ENCODE results near the gene CEMIP. TPM values are rescaled to one million over a fixed set of nuclear protein-coding genes. Genes with fewer than 3 reads are reported as not detected.

Gene CEMIP
- total RNA-seq, 1 donor from 2014 or later: 0.77 TPM

DNA sequence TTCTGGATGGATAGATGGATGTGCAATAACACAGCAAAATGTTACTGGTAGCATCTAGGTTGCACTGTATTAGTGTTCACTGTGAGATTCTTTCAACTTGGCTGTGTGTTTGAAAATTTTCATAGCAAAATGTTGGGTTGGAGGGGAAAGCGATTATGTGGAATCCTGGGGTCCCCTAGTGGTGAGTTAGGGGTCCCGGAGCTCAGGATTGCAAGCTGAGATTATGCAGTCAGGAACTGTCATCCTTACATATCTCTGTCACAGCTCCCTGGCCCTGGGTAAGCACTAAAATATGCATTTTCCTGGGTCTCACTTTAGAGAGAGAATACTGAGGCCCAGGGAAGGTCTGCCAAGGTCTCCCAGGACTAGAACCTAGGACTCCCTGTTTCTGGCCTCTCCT lies 77.2 kb downstream of the CEMIP start:
- TF ChIP-seq, protein P1, sequence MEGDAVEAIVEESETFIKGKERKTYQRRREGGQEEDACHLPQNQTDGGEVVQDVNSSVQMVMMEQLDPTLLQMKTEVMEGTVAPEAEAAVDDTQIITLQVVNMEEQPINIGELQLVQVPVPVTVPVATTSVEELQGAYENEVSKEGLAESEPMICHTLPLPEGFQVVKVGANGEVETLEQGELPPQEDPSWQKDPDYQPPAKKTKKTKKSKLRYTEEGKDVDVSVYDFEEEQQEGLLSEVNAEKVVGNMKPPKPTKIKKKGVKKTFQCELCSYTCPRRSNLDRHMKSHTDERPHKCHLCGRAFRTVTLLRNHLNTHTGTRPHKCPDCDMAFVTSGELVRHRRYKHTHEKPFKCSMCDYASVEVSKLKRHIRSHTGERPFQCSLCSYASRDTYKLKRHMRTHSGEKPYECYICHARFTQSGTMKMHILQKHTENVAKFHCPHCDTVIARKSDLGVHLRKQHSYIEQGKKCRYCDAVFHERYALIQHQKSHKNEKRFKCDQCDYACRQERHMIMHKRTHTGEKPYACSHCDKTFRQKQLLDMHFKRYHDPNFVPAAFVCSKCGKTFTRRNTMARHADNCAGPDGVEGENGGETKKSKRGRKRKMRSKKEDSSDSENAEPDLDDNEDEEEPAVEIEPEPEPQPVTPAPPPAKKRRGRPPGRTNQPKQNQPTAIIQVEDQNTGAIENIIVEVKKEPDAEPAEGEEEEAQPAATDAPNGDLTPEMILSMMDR (IDR thresholded peaks at IDR 0.05; ENCODE audit: unreplicated experiment): peak; percentile 57
- H3K27me3 Mint-ChIP-seq: peaks cover 24% of the 10 kb centered on the region

DNA sequence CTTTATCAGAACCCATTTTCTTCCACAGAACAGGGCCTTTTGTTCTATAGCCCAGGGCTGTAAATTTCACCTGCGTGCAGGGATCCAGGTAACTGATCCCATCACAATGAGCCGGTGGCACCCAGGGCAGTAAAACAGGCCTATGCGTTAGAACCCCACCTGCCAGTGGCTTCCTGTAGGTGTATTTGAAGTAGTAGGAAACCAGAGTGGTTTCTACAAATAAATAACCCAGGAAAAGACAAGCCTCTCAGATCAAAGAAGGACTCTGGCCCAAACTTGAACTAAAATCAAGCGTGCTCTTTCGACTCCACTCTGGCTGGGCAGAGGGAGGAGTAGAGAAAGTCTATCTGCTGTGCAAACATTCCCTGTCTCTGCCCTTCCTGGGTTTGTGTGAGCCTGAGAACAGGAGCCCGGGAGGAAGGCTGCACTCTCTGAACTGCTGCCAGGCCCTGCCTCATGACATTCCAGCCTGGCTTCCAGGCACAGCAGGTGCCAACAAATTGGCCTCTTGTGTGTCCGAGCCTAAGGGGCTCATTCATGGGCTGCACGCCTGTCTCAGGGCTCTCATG lies 77.7 kb downstream of the CEMIP start:
- TF ChIP-seq, protein P1 (IDR thresholded peaks at IDR 0.05; ENCODE audit: unreplicated experiment): no peak
- H3K4me1 Mint-ChIP-seq (ENCODE audit: low read depth): peaks cover 9% of the 10 kb centered on the region
- no peak for DNase-seq (ENCODE audit: low spot score, unreplicated experiment)
- H3K27me3 Mint-ChIP-seq: peaks cover 25% of the 10 kb centered on the region
- no peaks in the 10 kb centered on the region for H3K9me3 Mint-ChIP-seq (ENCODE audit: low read depth)
- no peak overlapping the region for H3K27ac Mint-ChIP-seq
- H3K36me3 Mint-ChIP-seq (ENCODE audit: insufficient read depth): no peaks in the 10 kb centered on the region
- no peak overlapping the region for H3K4me3 Mint-ChIP-seq (ENCODE audit: low read depth)

More for the DNA sequence above, 77.2 kb downstream of the CEMIP start:
- Mint-ChIP-seq H3K9me3 (ENCODE audit: low read depth) (no peaks in the 10 kb centered on the region), H3K27ac (no peak overlapping the region), H3K4me3 (ENCODE audit: low read depth) (no peak overlapping the region), H3K36me3 (ENCODE audit: insufficient read depth) (no peaks in the 10 kb centered on the region), H3K4me1 (ENCODE audit: low read depth) (peaks cover 12% of the 10 kb centered on the region)
- no peak for DNase-seq (ENCODE audit: low spot score, unreplicated experiment)

DNA sequence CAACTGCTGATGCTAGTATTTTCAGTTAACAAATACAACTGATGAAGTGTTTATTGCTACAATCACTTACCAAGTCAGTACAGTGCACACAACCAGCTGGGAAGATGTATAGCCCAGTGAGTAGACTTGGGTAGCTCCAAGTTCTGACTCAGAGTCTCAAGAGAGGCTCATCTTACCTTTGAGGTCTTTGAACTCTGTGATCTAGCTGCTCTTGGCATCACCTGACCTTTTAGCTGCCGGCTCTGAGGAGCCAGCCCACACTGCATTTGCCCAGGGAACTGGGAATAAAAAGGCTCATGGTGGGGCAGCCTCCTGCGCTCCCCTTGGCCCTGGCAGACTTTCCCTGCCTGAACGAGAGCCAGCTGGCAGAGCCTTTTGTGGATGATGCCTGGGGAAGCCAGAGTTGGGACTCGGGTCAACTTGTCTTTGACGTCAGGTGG lies 82.6 kb downstream of the CEMIP start:
- H3K36me3 Mint-ChIP-seq (ENCODE audit: insufficient read depth): no peaks in the 10 kb centered on the region
- DNase-seq (ENCODE audit: low spot score, unreplicated experiment): no peak
- H3K27me3 Mint-ChIP-seq: peaks cover 39% of the 10 kb centered on the region
- H3K27ac Mint-ChIP-seq: no peak overlapping the region
- H3K4me1 Mint-ChIP-seq (ENCODE audit: low read depth): peaks cover 3% of the 10 kb centered on the region
- TF ChIP-seq, protein P1 (IDR thresholded peaks at IDR 0.05; ENCODE audit: unreplicated experiment): no peak
- H3K4me3 Mint-ChIP-seq (ENCODE audit: low read depth): no peak overlapping the region
- no peaks in the 10 kb centered on the region for H3K9me3 Mint-ChIP-seq (ENCODE audit: low read depth)

DNA sequence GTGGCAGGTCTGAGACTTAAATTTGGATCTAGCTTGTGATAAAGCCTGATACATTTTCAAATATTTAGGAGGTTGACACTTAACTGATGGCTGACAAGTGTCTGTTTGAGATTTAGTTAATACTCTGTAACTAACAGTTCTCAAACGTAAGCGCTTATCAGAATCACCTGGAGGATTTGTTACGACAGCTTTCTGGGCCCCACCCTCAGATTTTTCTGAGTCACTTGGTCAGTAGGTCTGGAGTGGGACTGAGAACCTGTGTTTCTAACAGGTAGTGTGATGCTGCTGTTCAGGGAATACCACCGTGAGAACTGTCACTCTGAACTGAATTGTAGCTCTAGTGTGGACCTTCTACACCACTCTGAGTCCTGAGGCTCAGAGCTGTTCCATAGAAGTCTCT lies 85.5 kb downstream of the CEMIP start:
- Mint-ChIP-seq H3K27ac (no peak overlapping the region), H3K27me3 (peaks cover 32% of the 10 kb centered on the region), H3K4me3 (ENCODE audit: low read depth) (no peak overlapping the region), H3K4me1 (ENCODE audit: low read depth) (peaks cover 2% of the 10 kb centered on the region), H3K9me3 (ENCODE audit: low read depth) (no peaks in the 10 kb centered on the region), H3K36me3 (ENCODE audit: insufficient read depth) (no peaks in the 10 kb centered on the region)
- no peak for DNase-seq (ENCODE audit: low spot score, unreplicated experiment)
- TF ChIP-seq, protein P1 (IDR thresholded peaks at IDR 0.05; ENCODE audit: unreplicated experiment): no peak

DNA sequence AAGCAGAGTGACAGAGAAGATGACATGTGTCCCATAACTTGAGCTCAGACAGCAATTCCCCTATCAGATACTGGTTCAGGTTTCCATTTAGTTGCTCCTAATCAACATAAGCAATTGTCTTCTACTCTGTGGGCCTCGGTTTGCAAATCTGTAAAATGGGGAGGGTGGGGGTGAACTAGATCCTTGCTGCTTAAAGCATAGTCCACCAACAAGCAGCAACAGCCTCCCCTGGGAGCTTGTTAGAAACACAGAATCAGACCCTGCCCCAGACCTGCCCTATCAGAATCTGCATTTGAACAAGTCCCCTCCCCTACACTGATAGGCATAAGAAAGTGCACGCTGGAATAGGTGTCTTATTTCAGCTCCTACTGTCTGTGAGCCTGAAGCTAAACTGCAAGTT lies 87.8 kb downstream of the CEMIP start:
- peaks cover 2% of the 10 kb centered on the region for H3K4me1 Mint-ChIP-seq (ENCODE audit: low read depth)
- H3K36me3 Mint-ChIP-seq (ENCODE audit: insufficient read depth): no peaks in the 10 kb centered on the region
- H3K9me3 Mint-ChIP-seq (ENCODE audit: low read depth): no peaks in the 10 kb centered on the region
- no peak overlapping the region for H3K27ac Mint-ChIP-seq
- DNase-seq (ENCODE audit: low spot score, unreplicated experiment): no peak
- TF ChIP-seq, protein P1 (IDR thresholded peaks at IDR 0.05; ENCODE audit: unreplicated experiment): no peak
- H3K27me3 Mint-ChIP-seq: peaks cover 21% of the 10 kb centered on the region
- no peak overlapping the region for H3K4me3 Mint-ChIP-seq (ENCODE audit: low read depth)

Measured in progenitor cell of endocrine pancreas (in vitro differentiated cells).